GM12878 (cell line): Measurements from ENCODE around the gene ALG11. TPM values are rescaled to one million over a fixed set of nuclear protein-coding genes. Genes with fewer than 3 reads are reported as not detected.

Source experiments
- ATAC-seq: fragments of 200-7000 bp; cut with Tn5 transposase; 3 replicates; pipeline ENCODE4 v1.9.1; 2020; ENCODE audit warnings: mild to moderate bottlenecking, moderate library complexity
- BruUV-seq: library from RNA; stranded (reverse); fragments of 400-500 nt; replicated peaks from 2 replicates; lab custom pipeline; 2021; lab: Mats Ljungman, UMichigan
- CTCF ChIA-PET: fragments of 300-600 bp; sonication (Branson Sonifier 250); formaldehyde crosslinking; extraction: SDS; loops from one replicate; lab custom pipeline; 2021; ENCODE audit warnings: inconsistent platforms; lab: Yijun Ruan, JAX
- POLR2A ChIA-PET: fragments of 350-600 bp; formaldehyde crosslinking; extraction: SDS; loops from one replicate; lab custom pipeline; 2021; ENCODE audit warnings: inconsistent platforms; lab: Charles Lee
- RAD21 ChIA-PET: fragments of 300-600 bp; sonication (Branson Sonifier 250); formaldehyde crosslinking; loops from one replicate; lab custom pipeline; 2023; ENCODE audit warnings: antibody characterized with exemption; ENCODE audit not compliant: unreplicated experiment; lab: Charles Lee
- SMC1A ChIA-PET: fragments of 300-600 bp; sonication (Branson Sonifier 250); formaldehyde crosslinking; loops from one replicate; lab custom pipeline; 2023; ENCODE audit not compliant: unreplicated experiment, uncharacterized antibody; lab: Charles Lee
- DNase-seq: peaks from one replicate; pipeline ENCODE4 v3.0.0-alpha.2; 2011; ENCODE audit warnings: low read depth, low spot score
- FAIRE-seq: peaks from 3 replicates; lab custom pipeline; 2011; peaks lifted over from hg19 to GRCh38; lab: Jason Lieb, UNC
- H2AFZ ChIP-seq: 2 replicates; pipeline ENCODE4 v1.6.0; 2011; ENCODE audit warnings: low read depth, low read length, control low read depth; ENCODE audit not compliant: control insufficient read depth
- H3K27ac ChIP-seq: 2 replicates; pipeline ENCODE4 v1.5.1; 2011; ENCODE audit warnings: control low read depth; ENCODE audit not compliant: control insufficient read depth, insufficient read depth
- H3K27me3 ChIP-seq, 2 experiments: replicated peaks in 1 of 2; 2 replicates each; pipeline versions ENCODE4 v1.6.0 to v1.6.1; 2011; ENCODE audit warnings: low read length in 1 of 2; ENCODE audit not compliant: control insufficient read depth in 2 of 2, insufficient read depth in 2 of 2
- H3K36me3 ChIP-seq, 2 experiments: 2 replicates each; pipeline ENCODE4 v1.5.1; 2011; ENCODE audit warnings: low read length in 1 of 2; ENCODE audit not compliant: control insufficient read depth in 2 of 2, insufficient read depth in 2 of 2
- H3K4me1 ChIP-seq: 2 replicates; pipeline ENCODE4 v1.6.1; 2011; ENCODE audit warnings: mild to moderate bottlenecking, low read length, moderate library complexity, mixed read lengths; ENCODE audit not compliant: control insufficient read depth, insufficient read depth
- H3K4me2 ChIP-seq: 2 replicates; pipeline ENCODE4 v1.6.0; 2011; ENCODE audit warnings: control low read depth; ENCODE audit not compliant: control insufficient read depth, insufficient read depth
- H3K4me3 ChIP-seq: fragments of 200-600 bp; sonication (generic); 2 replicates; pipeline ENCODE4 v1.5.1; 2016
- H3K79me2 ChIP-seq: 2 replicates; pipeline ENCODE4 v1.6.0; 2011; ENCODE audit warnings: low read length; ENCODE audit not compliant: control insufficient read depth, insufficient read depth
- H3K9ac ChIP-seq: 2 replicates; pipeline ENCODE4 v1.8.0; 2011; ENCODE audit warnings: low read length, control low read depth, mixed read lengths; ENCODE audit not compliant: control insufficient read depth, insufficient read depth
- H3K9me3 ChIP-seq: replicated peaks from 3 replicates; pipeline ENCODE4 v1.5.1; 2011; ENCODE audit warnings: mild to moderate bottlenecking, low read length; ENCODE audit not compliant: control insufficient read depth, insufficient read depth
- H4K20me1 ChIP-seq: 2 replicates; pipeline ENCODE4 v1.6.0; 2011; ENCODE audit not compliant: control insufficient read depth, insufficient read depth
- BHLHE40 ChIP-seq, 2 experiments: fragments of 450-650 bp in 1 of 2; IDR thresholded peaks; 2 replicates each; pipeline ENCODE4 v1.6.1; 2011 to 2017; ENCODE audit warnings: low read depth in 2 of 2, borderline replicate concordance in 1 of 2, improper control_type of control experiment in 1 of 2, low read length in 1 of 2, mild to moderate bottlenecking in 1 of 2
- CHD1 ChIP-seq: IDR thresholded peaks from 2 replicates; pipeline ENCODE4 v1.6.1; 2012; ENCODE audit warnings: low read depth, low read length, improper control_type of control experiment
- EGR1 ChIP-seq, 2 experiments: IDR thresholded peaks; 1 replicate in 1 of 2; 2 replicates in 1 of 2; pipeline ENCODE4 v1.6.1; 2011 to 2012; ENCODE audit warnings: low read depth in 2 of 2, low read length in 2 of 2, borderline replicate concordance in 1 of 2, mild to moderate bottlenecking in 1 of 2, moderate library complexity in 1 of 2
- ETV6 ChIP-seq, 2 experiments: fragments of 450-650 bp in 1 of 2; IDR thresholded peaks in 1 of 2; conservative IDR thresholded peaks in 1 of 2; 2 replicates each; pipeline ENCODE4 v1.6.1; 2014; ENCODE audit warnings: antibody characterized with exemption in 1 of 2, borderline replicate concordance in 1 of 2, low read depth in 1 of 2, mild to moderate bottlenecking in 1 of 2, moderate library complexity in 1 of 2
- EZH2 ChIP-seq: IDR thresholded peaks from 2 replicates; pipeline ENCODE4 v1.6.1; 2012; ENCODE audit warnings: low read depth, mild to moderate bottlenecking, control low read depth, inconsistent platforms, low read length, borderline replicate concordance; ENCODE audit not compliant: control insufficient read depth
- POU2F2 ChIP-seq: IDR thresholded peaks from 3 replicates; pipeline ENCODE4 v1.6.1; 2011; ENCODE audit warnings: low read depth, mild to moderate bottlenecking, low read length, borderline replicate concordance
- SMC3 ChIP-seq: IDR thresholded peaks from 2 replicates; pipeline ENCODE4 v1.6.1; 2011; ENCODE audit warnings: low read length, improper control_type of control experiment, borderline replicate concordance
- TCF12 ChIP-seq: IDR thresholded peaks from 2 replicates; pipeline ENCODE4 v1.6.1; 2011; ENCODE audit warnings: low read depth, mild to moderate bottlenecking, low read length
- WGBS: methylation state at CpG from one replicate; pipeline ENCODE4 v1.1.6; 2016; ENCODE audit warnings: low lambda C conversion rate; ENCODE audit not compliant: insufficient replicate concordance, insufficient coverage; ENCODE audit errors: missing lambda C conversion rate; 5-methylcytosine and 5-hydroxymethylcytosine counted together
- in situ Hi-C: fragments of 300-500 bp; cut with MboI; formaldehyde crosslinking; loops from 9 replicates; pipeline ENCODE4 v1.14.3; 2018; ENCODE audit warnings: mixed read lengths
- intact Hi-C: fragments of 100-400 bp; cut with micrococcal nuclease; formaldehyde crosslinking; loops from one replicate; pipeline ENCODE4 v1.14.2; 2022; ENCODE audit not compliant: unreplicated experiment
- polyA plus RNA-seq, 11 experiments: library from polyadenylated mRNA; depleted of rRNA in 4 of 11; unstranded in 6 of 11; stranded (reverse) in 5 of 11; fragments of >200 nt; fragmentation: Nextera tagmentation in 4 of 11; fragmentation: Illumina TruSeq in 1 of 11; extraction: Ambion mirVana in 4 of 11; extraction: Trizol in 1 of 11; gene quantifications; 1 replicate in 1 of 11; 2 replicates in 10 of 11; pipeline versions ENCODE4 v1.2.1 to v1.2.3, GENCODE V29; 2011 to 2016; ENCODE audit warnings: inconsistent platforms in 2 of 11, missing spikeins in 2 of 11, low read depth in 1 of 11
- total RNA-seq, 4 experiments: library from RNA; depleted of rRNA in 3 of 4; stranded (reverse); fragments of >200 nt in 3 of 4; fragmentation: Illumina TruSeq in 1 of 4; extraction: Trizol in 1 of 4; gene quantifications; 2 replicates each; pipeline versions ENCODE4 v1.2.1 to v1.2.3, GENCODE V29; 2013 to 2021
- TF ChIP-seq, protein P1 (sequence below): fragments of 450-650 bp; IDR thresholded peaks from 2 replicates; pipeline ENCODE4 v1.6.1; 2018; ENCODE audit warnings: mild to moderate bottlenecking, low read depth, moderate library complexity; ENCODE audit not compliant: partially characterized antibody
- TF ChIP-seq, protein P2 (sequence below): fragments of 450-650 bp; formaldehyde crosslinking; IDR thresholded peaks from 2 replicates; pipeline ENCODE4 v1.5.0; 2022; ENCODE audit warnings: mild to moderate bottlenecking, missing genetic modification characterization
- TF ChIP-seq, protein P3 (sequence below): fragments of 450-650 bp; IDR thresholded peaks from 2 replicates; pipeline ENCODE4 v1.6.1; 2018; ENCODE audit warnings: borderline replicate concordance, mild to moderate bottlenecking; ENCODE audit not compliant: partially characterized antibody
- TF ChIP-seq, protein P4 (sequence below): IDR thresholded peaks from 2 replicates; pipeline ENCODE4 v1.6.1; 2012; ENCODE audit warnings: low read depth, low read length, improper control_type of control experiment

The ALG11 gene
- total and polyA plus RNA-seq, 10 of the 15 experiments (the other 5 are each of a cell fraction or from before 2014, with no cell fraction given), result 8.4 to 27.7 (median 15.6) TPM

DNA sequence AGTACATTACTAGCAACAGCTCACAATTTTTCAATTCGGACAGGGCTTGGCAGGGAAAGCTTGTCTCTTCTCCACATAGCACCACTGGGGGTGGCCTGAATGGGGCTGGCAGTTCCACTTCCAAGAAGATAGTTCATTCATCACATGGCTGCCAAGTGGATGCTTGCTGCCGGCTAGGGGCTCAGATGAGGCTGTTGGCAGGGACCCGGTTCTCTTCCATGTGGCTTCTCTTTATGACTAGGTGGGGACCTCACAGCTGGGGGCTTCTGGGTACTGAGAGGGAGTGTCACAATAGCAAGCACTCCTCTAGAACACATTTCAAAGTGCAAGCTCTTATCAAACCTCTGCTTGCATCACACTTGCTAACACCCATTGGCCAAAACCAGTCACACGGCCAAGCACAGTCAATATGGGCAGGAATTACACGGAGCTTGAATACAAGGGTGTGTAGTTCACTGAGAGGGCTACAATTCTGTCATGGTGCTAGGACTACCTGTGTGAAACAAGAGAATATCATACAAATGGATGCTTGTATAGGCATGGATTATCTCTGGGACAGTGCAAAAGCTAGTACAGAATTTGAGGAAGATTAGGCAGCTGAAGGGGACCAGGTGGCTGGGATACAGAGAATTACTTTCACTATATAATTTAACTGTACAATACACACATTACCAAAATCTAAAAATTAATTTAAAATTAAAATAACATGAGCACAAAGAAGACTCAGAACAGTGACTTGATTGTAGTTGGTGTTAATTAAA is 33.2 kb upstream of the ALG11 start:
- in situ Hi-C loops, result no loop called here
- Histone ChIP-seq H3K9me3 (no peaks in the 10 kb centered on the region), H3K4me1 (no peaks in the 10 kb centered on the region), H4K20me1 (no peaks in the 10 kb centered on the region), H3K27me3 (no peaks in the 10 kb centered on the region), H3K4me2 (no peak overlapping the region), H3K27ac (no peak overlapping the region), H3K9ac (no peak overlapping the region), H3K79me2 (no peaks in the 10 kb centered on the region), H3K36me3 (no peaks in the 10 kb centered on the region), H3K4me3 (no peak overlapping the region), H2AFZ (no peak overlapping the region)
- ChIA-PET RAD21 (interaction anchor here (0.9 kb wide), 1 partner anchor 18 kb away, joined by 3 read pairs; no protein-coding TSS in a partner anchor), SMC1A (interaction anchor here (1.2 to 1.5 kb wide), 2 partner anchors 13 to 15 kb away, joined by 3 to 5 read pairs; no protein-coding TSS in a partner anchor), CTCF (no interaction called here), POLR2A (no interaction called here)
- ATAC-seq (no peak), DNase-seq (no peak), FAIRE-seq (no peak)
- 44% methylated on average over 5 of the region's 5 CpGs for WGBS
- BruUV-seq, result no TSS peak
- intact Hi-C loops, result no loop called here
- TF ChIP-seq, protein P1, sequence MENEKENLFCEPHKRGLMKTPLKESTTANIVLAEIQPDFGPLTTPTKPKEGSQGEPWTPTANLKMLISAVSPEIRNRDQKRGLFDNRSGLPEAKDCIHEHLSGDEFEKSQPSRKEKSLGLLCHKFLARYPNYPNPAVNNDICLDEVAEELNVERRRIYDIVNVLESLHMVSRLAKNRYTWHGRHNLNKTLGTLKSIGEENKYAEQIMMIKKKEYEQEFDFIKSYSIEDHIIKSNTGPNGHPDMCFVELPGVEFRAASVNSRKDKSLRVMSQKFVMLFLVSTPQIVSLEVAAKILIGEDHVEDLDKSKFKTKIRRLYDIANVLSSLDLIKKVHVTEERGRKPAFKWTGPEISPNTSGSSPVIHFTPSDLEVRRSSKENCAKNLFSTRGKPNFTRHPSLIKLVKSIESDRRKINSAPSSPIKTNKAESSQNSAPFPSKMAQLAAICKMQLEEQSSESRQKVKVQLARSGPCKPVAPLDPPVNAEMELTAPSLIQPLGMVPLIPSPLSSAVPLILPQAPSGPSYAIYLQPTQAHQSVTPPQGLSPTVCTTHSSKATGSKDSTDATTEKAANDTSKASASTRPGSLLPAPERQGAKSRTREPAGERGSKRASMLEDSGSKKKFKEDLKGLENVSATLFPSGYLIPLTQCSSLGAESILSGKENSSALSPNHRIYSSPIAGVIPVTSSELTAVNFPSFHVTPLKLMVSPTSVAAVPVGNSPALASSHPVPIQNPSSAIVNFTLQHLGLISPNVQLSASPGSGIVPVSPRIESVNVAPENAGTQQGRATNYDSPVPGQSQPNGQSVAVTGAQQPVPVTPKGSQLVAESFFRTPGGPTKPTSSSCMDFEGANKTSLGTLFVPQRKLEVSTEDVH, result no peak
- TF ChIP-seq, protein P2, sequence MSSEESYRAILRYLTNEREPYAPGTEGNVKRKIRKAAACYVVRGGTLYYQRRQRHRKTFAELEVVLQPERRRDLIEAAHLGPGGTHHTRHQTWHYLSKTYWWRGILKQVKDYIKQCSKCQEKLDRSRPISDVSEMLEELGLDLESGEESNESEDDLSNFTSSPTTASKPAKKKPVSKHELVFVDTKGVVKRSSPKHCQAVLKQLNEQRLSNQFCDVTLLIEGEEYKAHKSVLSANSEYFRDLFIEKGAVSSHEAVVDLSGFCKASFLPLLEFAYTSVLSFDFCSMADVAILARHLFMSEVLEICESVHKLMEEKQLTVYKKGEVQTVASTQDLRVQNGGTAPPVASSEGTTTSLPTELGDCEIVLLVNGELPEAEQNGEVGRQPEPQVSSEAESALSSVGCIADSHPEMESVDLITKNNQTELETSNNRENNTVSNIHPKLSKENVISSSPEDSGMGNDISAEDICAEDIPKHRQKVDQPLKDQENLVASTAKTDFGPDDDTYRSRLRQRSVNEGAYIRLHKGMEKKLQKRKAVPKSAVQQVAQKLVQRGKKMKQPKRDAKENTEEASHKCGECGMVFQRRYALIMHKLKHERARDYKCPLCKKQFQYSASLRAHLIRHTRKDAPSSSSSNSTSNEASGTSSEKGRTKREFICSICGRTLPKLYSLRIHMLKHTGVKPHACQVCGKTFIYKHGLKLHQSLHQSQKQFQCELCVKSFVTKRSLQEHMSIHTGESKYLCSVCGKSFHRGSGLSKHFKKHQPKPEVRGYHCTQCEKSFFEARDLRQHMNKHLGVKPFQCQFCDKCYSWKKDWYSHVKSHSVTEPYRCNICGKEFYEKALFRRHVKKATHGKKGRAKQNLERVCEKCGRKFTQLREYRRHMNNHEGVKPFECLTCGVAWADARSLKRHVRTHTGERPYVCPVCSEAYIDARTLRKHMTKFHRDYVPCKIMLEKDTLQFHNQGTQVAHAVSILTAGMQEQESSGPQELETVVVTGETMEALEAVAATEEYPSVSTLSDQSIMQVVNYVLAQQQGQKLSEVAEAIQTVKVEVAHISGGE (CRISPR knock-in tag), result no peak
- TF ChIP-seq ETV6 (conservative IDR thresholded peaks at IDR 0.05 in 1 of 2, IDR thresholded peaks at IDR 0.05 in 1 of 2; ENCODE audit: borderline replicate concordance in 1 of 2, low read depth in 1 of 2) (no peak), SMC3 (no peak), POU2F2 (no peak), EGR1 (IDR thresholded peaks at IDR 0.05; ENCODE audit: borderline replicate concordance in 1 of 2, low read depth in 2 of 2, low read length in 2 of 2) (no peak), CHD1 (no peak), BHLHE40 (IDR thresholded peaks at IDR 0.05; ENCODE audit: borderline replicate concordance in 1 of 2, low read depth in 2 of 2, low read length in 1 of 2) (no peak), EZH2 (no peak), TCF12 (no peak)
- TF ChIP-seq, protein P3, sequence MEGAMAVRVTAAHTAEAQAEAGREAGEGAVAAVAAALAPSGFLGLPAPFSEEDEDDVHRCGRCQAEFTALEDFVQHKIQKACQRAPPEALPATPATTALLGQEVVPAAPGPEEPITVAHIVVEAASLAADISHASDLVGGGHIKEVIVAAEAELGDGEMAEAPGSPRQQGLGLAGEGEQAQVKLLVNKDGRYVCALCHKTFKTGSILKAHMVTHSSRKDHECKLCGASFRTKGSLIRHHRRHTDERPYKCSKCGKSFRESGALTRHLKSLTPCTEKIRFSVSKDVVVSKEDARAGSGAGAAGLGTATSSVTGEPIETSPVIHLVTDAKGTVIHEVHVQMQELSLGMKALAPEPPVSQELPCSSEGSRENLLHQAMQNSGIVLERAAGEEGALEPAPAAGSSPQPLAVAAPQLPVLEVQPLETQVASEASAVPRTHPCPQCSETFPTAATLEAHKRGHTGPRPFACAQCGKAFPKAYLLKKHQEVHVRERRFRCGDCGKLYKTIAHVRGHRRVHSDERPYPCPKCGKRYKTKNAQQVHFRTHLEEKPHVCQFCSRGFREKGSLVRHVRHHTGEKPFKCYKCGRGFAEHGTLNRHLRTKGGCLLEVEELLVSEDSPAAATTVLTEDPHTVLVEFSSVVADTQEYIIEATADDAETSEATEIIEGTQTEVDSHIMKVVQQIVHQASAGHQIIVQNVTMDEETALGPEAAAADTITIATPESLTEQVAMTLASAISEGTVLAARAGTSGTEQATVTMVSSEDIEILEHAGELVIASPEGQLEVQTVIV, result no peak
- TF ChIP-seq, protein P4, sequence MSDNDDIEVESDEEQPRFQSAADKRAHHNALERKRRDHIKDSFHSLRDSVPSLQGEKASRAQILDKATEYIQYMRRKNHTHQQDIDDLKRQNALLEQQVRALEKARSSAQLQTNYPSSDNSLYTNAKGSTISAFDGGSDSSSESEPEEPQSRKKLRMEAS, result no peak
